Prostate gland (tissue), 2 donors: ENCODE results near the gene DFFB. TPM values are rescaled to one million over a fixed set of nuclear protein-coding genes. Genes with fewer than 3 reads are reported as not detected.

Experiments used
- DNase-seq: peaks from one replicate; pipeline ENCODE4 v3.0.0-alpha.2; 2019; ENCODE audit warnings: low spot score
- H3K27ac ChIP-seq, 2 donors: fragments of 200-600 bp; sonication (generic); 2 replicates each; pipeline ENCODE4 v1.5.1; 2017 to 2019
- H3K27me3 ChIP-seq: fragments of 200-600 bp; sonication (generic); replicated peaks from 2 replicates; pipeline ENCODE4 v1.5.1; 2019; ENCODE audit not compliant: insufficient read depth
- H3K36me3 ChIP-seq, 2 donors: fragments of 200-600 bp; sonication (generic); 1 replicate in 1 of 2; 2 replicates in 1 of 2; pipeline versions ENCODE4 v1.5.1 to v1.8.1; 2017 to 2019
- H3K4me1 ChIP-seq: fragments of 200-600 bp; sonication (generic); replicated peaks from 2 replicates; pipeline ENCODE4 v1.5.1; 2019
- H3K4me3 ChIP-seq, 2 donors: fragments of 200-600 bp; sonication (generic); 2 replicates each; pipeline ENCODE4 v1.5.1; 2017 to 2019
- H3K9me3 ChIP-seq: fragments of 200-600 bp; sonication (generic); 2 replicates; pipeline ENCODE4 v1.5.1; 2017
- CTCF ChIP-seq, 4 experiments: fragments of 200-600 bp in 2 of 4; fragments of 450-650 bp in 2 of 4; sonication (generic) in 2 of 4; IDR thresholded peaks; 1 replicate in 3 of 4; 2 replicates in 1 of 4; pipeline ENCODE4 v1.5.1; 2016 to 2019; ENCODE audit warnings: antibody characterized with exemption in 4 of 4, mild to moderate bottlenecking in 2 of 4, moderate library complexity in 2 of 4
- POLR2A ChIP-seq: fragments of 450-650 bp; IDR thresholded peaks from one replicate; pipeline ENCODE4 v1.6.1; 2016; ENCODE audit warnings: antibody characterized with exemption, mild to moderate bottlenecking
- POLR2AphosphoS5 ChIP-seq: sonication (generic); formaldehyde crosslinking; IDR thresholded peaks from one replicate; pipeline ENCODE4 v1.6.1; 2017; ENCODE audit warnings: antibody characterized with exemption
- WGBS: methylation state at CpG from one replicate; pipeline ENCODE4 v1.1.5; 2018; 5-methylcytosine and 5-hydroxymethylcytosine counted together
- intact Hi-C: fragments of 100-400 bp; cut with DNase I; formaldehyde crosslinking; loops from one replicate; pipeline ENCODE4 v1.14.2; 2022
- total RNA-seq, 2 donors: library from RNA; depleted of rRNA; stranded (reverse); fragments of >200 nt; gene quantifications; one replicate each; pipeline ENCODE4 v1.1.0, GENCODE V29; 2016

DFFB gene
- total RNA-seq, 2 donors from 2014 or later, result 5.3 to 20.5 TPM

DNA sequence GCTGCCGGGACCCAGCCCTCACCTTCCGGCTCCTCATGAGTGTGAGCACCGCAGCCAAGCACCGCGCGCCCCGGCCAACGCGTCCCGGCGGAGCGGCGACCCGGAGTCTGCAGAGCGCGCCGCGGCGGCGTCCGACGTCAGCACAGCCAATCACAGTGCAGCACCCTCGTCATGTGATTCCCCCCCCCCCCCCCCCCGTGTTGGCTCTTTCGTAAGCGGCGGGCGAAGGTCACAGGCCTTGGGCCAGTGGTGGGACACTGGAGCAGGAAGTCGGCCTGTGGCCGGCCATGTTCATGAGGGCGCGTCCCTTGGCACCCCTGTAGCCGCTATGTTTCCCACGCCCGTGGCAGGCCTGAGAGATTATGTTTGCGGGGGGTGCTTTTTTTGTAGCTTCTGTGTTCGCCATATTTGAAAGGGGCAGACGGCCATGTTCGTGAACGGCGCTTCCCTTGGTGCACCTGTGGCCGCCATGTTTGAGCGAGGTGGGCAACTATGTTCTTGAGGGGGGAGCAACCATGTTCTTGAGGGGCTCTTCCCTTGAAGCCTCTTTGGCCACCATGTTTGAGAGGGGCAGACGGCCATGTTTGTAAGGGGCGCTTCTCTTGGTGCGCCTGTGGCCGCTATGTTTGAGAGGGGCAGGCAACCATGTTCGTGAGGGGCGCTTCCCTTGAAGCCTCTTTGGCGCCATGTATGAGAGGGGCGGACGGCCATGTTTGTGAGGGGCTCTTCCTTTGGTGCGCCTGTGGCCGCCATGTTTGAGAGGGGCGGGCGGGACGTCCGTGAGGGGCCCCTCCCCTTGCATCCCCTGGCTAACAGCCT is 43.1 kb downstream of the DFFB start, which contains the start of gene C1orf174:
C1orf174 (minus strand) TSS at position 123 of the 819 bp plus-strand sequence; CDS start at position 37, 86 bp downstream.
- intact Hi-C loops, result loop anchor here (2.0 kb wide), 1 partner anchor 44 kb away; the partner anchor contains the start of genes CEP104 and DFFB
- Histone ChIP-seq H3K4me3 (peak within 1 kb of the TSS; percentile 85 to 92), H3K27ac (peak within 1 kb of the TSS; percentile 94 to 95), H3K36me3 (no peaks in the 10 kb centered on the region), H3K9me3 (no peaks in the 10 kb centered on the region), H3K27me3 (no peaks in the 10 kb centered on the region), H3K4me1 (no peaks in the 10 kb centered on the region)
- WGBS, result under 1% methylated on average over 50 of the region's 58 CpGs
- peak; percentile 94 for DNase-seq
- TF ChIP-seq CTCF (IDR thresholded peaks at IDR 0.05), result no peak
- TF ChIP-seq POLR2A, result no peak
- peak; percentile 68 for TF ChIP-seq POLR2AphosphoS5

DNA sequence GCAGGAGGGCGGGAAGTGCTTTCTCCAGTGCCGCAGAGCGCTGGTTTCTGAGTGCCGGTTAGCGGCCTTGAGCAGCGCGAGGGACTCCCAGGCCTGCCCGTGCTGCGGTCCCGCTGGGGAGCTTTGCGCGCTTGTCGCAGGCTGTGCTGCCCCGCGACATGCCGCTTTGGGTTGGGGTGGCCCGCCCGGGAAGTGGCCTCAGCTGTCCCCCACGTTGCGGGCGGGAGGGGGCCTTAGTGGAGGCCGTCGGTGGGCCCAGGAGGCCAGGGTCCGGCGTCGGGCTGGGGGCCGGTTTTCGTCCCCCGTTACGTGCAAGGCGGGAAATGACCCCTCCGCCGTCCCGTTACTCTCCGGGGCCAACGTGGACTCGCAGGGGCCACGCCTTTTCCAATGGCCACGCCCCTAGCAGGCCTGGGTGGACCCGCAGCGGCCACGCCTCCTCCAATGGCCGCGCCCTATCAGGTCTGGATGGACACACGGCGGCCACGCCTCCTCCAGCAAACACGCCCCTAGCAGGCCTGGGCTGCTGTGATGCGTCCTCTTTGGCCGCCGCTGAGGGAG is 43.8 kb downstream of the DFFB start:
- TF ChIP-seq POLR2AphosphoS5, result peak; percentile 89
- no peak for TF ChIP-seq CTCF (IDR thresholded peaks at IDR 0.05)
- peak; percentile 41 for TF ChIP-seq POLR2A

DNA sequence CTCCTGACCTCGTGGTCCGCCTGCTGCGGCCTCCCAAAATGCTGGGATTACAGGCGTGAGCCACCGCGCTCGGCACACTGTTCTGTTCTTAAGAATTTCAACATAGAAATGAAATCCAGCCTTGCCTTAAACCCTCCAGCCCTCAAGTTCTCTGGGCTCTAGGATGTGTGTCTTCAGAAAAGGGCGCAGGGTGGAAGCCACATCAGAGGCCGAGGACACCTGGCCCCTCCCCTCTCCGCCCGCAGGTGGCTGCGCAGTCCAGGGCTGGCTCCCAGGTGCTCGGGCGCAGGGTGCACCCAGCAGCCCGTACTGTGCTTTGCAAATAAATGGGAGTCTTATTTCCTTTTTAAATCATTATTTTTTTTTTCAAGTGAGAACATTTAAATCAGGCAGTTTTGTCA is 44.8 kb downstream of the DFFB start:
- H3K4me3 ChIP-seq, result no peak overlapping the region
- no peak overlapping the region for H3K27ac ChIP-seq
- no peaks in the 10 kb centered on the region for H3K9me3 ChIP-seq
- no peaks in the 10 kb centered on the region for H3K4me1 ChIP-seq
- TF ChIP-seq POLR2AphosphoS5 (no peak), CTCF (IDR thresholded peaks at IDR 0.05) (no peak), POLR2A (no peak)
- 96% methylated on average over 15 of the region's 15 CpGs for WGBS
- no peak for DNase-seq
- H3K36me3 ChIP-seq, result no peaks in the 10 kb centered on the region
- no peaks in the 10 kb centered on the region for H3K27me3 ChIP-seq
- intact Hi-C loops, result no loop called here

More for the DNA sequence above, 43.8 kb downstream of the DFFB start:
- WGBS, result 1% methylated on average over 47 of the region's 51 CpGs
- intact Hi-C loops, result loop anchor here (2.0 kb wide), 1 partner anchor 44 kb away; the partner anchor contains the start of genes CEP104 and DFFB
- H3K4me3 ChIP-seq, result peak overlapping the region; percentile 85 to 92
- H3K27ac ChIP-seq, result peak overlapping the region; percentile 94 to 95
- H3K27me3 ChIP-seq, result no peaks in the 10 kb centered on the region
- no peaks in the 10 kb centered on the region for H3K9me3 ChIP-seq
- DNase-seq, result peak; percentile 98
- no peaks in the 10 kb centered on the region for H3K36me3 ChIP-seq
- H3K4me1 ChIP-seq, result no peaks in the 10 kb centered on the region

GRCh38 chr1:3902571-3903091 is 45.4 kb downstream of the DFFB start:
- no peaks in the 10 kb centered on the region for H3K9me3 ChIP-seq
- no peak for TF ChIP-seq CTCF (IDR thresholded peaks at IDR 0.05)
- TF ChIP-seq POLR2AphosphoS5, result no peak
- no peak for TF ChIP-seq POLR2A
- 77% methylated on average over 10 of the region's 10 CpGs for WGBS
- no peaks in the 10 kb centered on the region for H3K27me3 ChIP-seq
- no peak overlapping the region for H3K4me3 ChIP-seq
- H3K36me3 ChIP-seq, result no peaks in the 10 kb centered on the region
- DNase-seq, result no peak
- H3K27ac ChIP-seq, result no peak overlapping the region
- intact Hi-C loops, result no loop called here
- no peaks in the 10 kb centered on the region for H3K4me1 ChIP-seq
